Endodermal cell (in vitro differentiated cells): ENCODE measurements around the gene JAKMIP1. TPM values are rescaled to one million over a fixed set of nuclear protein-coding genes. Genes with fewer than 3 reads are reported as not detected.
A peak's percentile ranks its signal among the peaks of the same experiment; 100 is the strongest.

Source experiments
- DNase-seq: peaks from one replicate; pipeline ENCODE4 v3.0.0-alpha.2; 2017
- H3K27ac ChIP-seq: 2 replicates; pipeline ENCODE4 v1.5.1; 2013; ENCODE audit warnings: mild to moderate bottlenecking, low read depth, low read length, moderate library complexity
- H3K27me3 ChIP-seq: 2 replicates; pipeline ENCODE4 v1.6.1; 2013; ENCODE audit warnings: mild to moderate bottlenecking, low read length, moderate library complexity; ENCODE audit not compliant: insufficient read depth, control insufficient read depth, poor library complexity, severe bottlenecking
- H3K36me3 ChIP-seq: 2 replicates; pipeline ENCODE4 v1.7.0; 2013; ENCODE audit warnings: mild to moderate bottlenecking, low read length, moderate library complexity; ENCODE audit not compliant: control insufficient read depth, insufficient read depth
- H3K4me1 ChIP-seq: one replicate; pipeline ENCODE4 v1.7.0; 2013; ENCODE audit warnings: low read length; ENCODE audit not compliant: control insufficient read depth, insufficient read depth
- H3K4me3 ChIP-seq: 2 replicates; pipeline ENCODE4 v1.5.1; 2013; ENCODE audit warnings: mild to moderate bottlenecking, low read length, moderate library complexity
- H3K9ac ChIP-seq: 2 replicates; pipeline ENCODE4 v1.6.1; 2013; ENCODE audit warnings: mild to moderate bottlenecking, low read length, moderate library complexity; ENCODE audit not compliant: poor library complexity, severe bottlenecking; ENCODE audit errors: extremely low read depth
- H3K9me3 ChIP-seq: 2 replicates; pipeline ENCODE4 v1.6.1; 2013; ENCODE audit warnings: mild to moderate bottlenecking, low read length, moderate library complexity; ENCODE audit not compliant: control insufficient read depth
- H3K27ac Mint-ChIP-seq: 2 replicates; pipeline ENCODE4 v1.8.0; 2020; ENCODE audit warnings: mixed read lengths
- H3K27me3 Mint-ChIP-seq: 2 replicates; pipeline ENCODE4 v1.8.0; 2021; ENCODE audit warnings: mild to moderate bottlenecking, mixed read lengths; ENCODE audit not compliant: insufficient read depth
- H3K36me3 Mint-ChIP-seq: 2 replicates; pipeline ENCODE4 v1.8.0; 2020; ENCODE audit warnings: low read depth, mixed read lengths
- H3K4me1 Mint-ChIP-seq: 2 replicates; pipeline ENCODE4 v1.8.0; 2020; ENCODE audit warnings: mixed read lengths
- H3K4me3 Mint-ChIP-seq: 2 replicates; pipeline ENCODE4 v1.8.0; 2020; ENCODE audit warnings: mild to moderate bottlenecking, moderate library complexity, mixed read lengths
- H3K9me3 Mint-ChIP-seq: 2 replicates; pipeline ENCODE4 v1.8.0; 2020; ENCODE audit warnings: mild to moderate bottlenecking, mixed read lengths
- CTCF ChIP-seq: fragments of 200-600 bp; sonication (generic); conservative IDR thresholded peaks from 2 replicates; pipeline ENCODE4 v1.5.0; 2021; ENCODE audit warnings: antibody characterized with exemption, mild to moderate bottlenecking
- WGBS, 2 experiments: methylation state at CpG; one replicate each; pipeline versions ENCODE4 v1.1.5 to v1.1.7; 2013; ENCODE audit warnings: missing lambda C conversion rate in 2 of 2, mixed read lengths in 1 of 2; ENCODE audit not compliant: insufficient coverage in 1 of 2, insufficient read length in 1 of 2; 5-methylcytosine and 5-hydroxymethylcytosine counted together
- total RNA-seq, 2 donors: library from RNA; stranded (reverse); fragmentation: NEBNext Ultra II Directional in 1 of 2; extraction: Animal tissue kit (Norgen Biotek cat#: 25700) in 1 of 2; gene quantifications; 2 replicates in 1 of 2; 3 replicates in 1 of 2; pipeline ENCODE4 v1.2.1, GENCODE V29; 2021

JAKMIP1 gene
- total RNA-seq, 2 donors from 2014 or later, result 10.4 to 11.2 TPM

GRCh38 chr4:6107114-6107791 is 93.1 kb downstream of the JAKMIP1 start:
- Histone ChIP-seq H3K27ac (no peak overlapping the region), H3K4me3 (no peak overlapping the region), H3K9me3 (peaks cover 5% of the 10 kb centered on the region), H3K36me3 (peaks cover 43% of the 10 kb centered on the region), H3K4me1 (no peaks in the 10 kb centered on the region), H3K9ac (no peak overlapping the region), H3K27me3 (no peaks in the 10 kb centered on the region)
- peaks cover 1% of the 10 kb centered on the region for H3K27me3 Mint-ChIP-seq
- WGBS, 2 experiments, result 87 to 93% methylated on average over 7 to 14 of the region's 14 CpGs
- peaks cover 8% of the 10 kb centered on the region for H3K4me1 Mint-ChIP-seq
- peak; percentile 23 for DNase-seq
- TF ChIP-seq CTCF, result no peak
- no peak overlapping the region for H3K4me3 Mint-ChIP-seq
- H3K36me3 Mint-ChIP-seq, result peaks cover 51% of the 10 kb centered on the region
- H3K9me3 Mint-ChIP-seq, result peaks cover 4% of the 10 kb centered on the region
- no peak overlapping the region for H3K27ac Mint-ChIP-seq

DNA sequence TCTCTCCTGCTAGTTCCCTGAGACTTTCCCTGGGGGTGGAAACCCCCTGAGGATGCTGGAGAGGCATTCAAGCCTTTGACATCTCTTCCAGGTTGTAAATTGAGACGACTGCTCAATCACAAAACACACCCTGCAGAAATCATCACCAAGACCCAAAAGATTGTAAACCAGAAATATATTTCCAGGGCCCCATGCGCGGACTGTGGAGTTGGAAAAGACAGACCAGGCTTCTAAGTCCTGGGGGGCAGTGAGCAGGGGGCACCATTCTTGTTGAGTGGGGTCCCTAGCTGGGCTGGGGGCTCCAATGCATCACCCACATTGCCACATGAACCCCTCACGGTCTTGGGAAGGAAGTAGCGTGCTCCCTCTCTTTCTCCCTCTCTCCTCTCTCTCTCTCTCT is 94.2 kb downstream of the JAKMIP1 start:
- Histone ChIP-seq H3K4me1 (no peaks in the 10 kb centered on the region), H3K27me3 (no peaks in the 10 kb centered on the region), H3K4me3 (no peak overlapping the region), H3K9me3 (peaks cover 5% of the 10 kb centered on the region), H3K36me3 (peaks cover 49% of the 10 kb centered on the region), H3K9ac (no peak overlapping the region), H3K27ac (no peak overlapping the region)
- TF ChIP-seq CTCF, result no peak
- DNase-seq, result no peak
- Mint-ChIP-seq H3K4me1 (peaks cover 8% of the 10 kb centered on the region), H3K27me3 (peaks cover 1% of the 10 kb centered on the region), H3K36me3 (peaks cover 56% of the 10 kb centered on the region), H3K4me3 (no peak overlapping the region), H3K9me3 (peaks cover 4% of the 10 kb centered on the region), H3K27ac (no peak overlapping the region)
- 80 to 96% methylated on average over 1 to 5 of the region's 5 CpGs for WGBS, 2 experiments

DNA sequence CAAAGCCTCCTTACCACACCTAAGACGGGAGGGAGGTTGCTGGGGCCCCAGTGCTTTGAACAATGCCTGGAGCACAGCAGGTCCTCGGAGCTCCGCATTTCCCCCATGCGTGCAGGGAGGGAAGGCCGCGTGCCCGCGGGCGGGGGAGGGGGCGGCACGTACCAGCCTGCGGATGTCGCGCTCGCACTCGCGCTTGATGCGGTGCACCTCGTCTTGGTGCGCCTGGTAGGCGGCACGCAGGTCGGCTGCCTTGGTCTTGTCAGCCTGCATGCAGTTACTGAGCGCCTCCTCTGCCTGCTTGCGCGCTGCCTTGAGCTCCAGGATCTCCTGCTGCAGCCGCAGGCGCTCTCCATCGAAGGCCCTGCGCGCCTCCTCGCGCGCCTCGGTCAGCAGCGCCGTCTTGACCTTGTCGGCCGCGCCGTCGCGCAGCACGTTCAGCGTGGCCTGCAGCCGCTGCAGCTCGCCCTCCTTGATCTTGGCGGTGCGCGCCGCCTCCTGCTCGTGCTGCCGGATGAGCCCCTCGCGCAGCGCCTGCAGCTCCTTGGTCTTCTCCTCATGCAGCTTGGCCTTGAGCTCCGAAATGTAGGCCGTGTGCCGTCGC is 94.9 kb downstream of the JAKMIP1 start:
- peaks cover 4% of the 10 kb centered on the region for H3K9me3 Mint-ChIP-seq
- peak overlapping the region; percentile 10 for H3K27ac Mint-ChIP-seq
- no peaks in the 10 kb centered on the region for H3K4me1 ChIP-seq
- H3K4me3 Mint-ChIP-seq, result no peak overlapping the region
- peaks cover 5% of the 10 kb centered on the region for H3K9me3 ChIP-seq
- H3K27ac ChIP-seq, result no peak overlapping the region
- no peak overlapping the region for H3K4me3 ChIP-seq
- H3K4me1 Mint-ChIP-seq, result peaks cover 7% of the 10 kb centered on the region
- H3K27me3 Mint-ChIP-seq, result peaks cover 1% of the 10 kb centered on the region
- WGBS, 2 experiments, result 93 to 95% methylated on average over 38 to 60 of the region's 60 CpGs
- H3K36me3 Mint-ChIP-seq, result peaks cover 60% of the 10 kb centered on the region
- no peaks in the 10 kb centered on the region for H3K27me3 ChIP-seq
- H3K36me3 ChIP-seq, result peaks cover 53% of the 10 kb centered on the region
- TF ChIP-seq CTCF, result no peak
- H3K9ac ChIP-seq, result no peak overlapping the region
- peak; percentile 57 for DNase-seq
